Activated CD4-positive, alpha-beta T cell treated with anti-CD3 and anti-CD28 coated beads for 24 hours (primary cell): ENCODE results near the gene DNHD1.

Source experiments
- DNase-seq, 2 donors: peaks; one replicate each; pipeline ENCODE4 v3.0.0-alpha.2; 2020; ENCODE audit warnings: low read depth in 2 of 2

The DNHD1 gene

DNA sequence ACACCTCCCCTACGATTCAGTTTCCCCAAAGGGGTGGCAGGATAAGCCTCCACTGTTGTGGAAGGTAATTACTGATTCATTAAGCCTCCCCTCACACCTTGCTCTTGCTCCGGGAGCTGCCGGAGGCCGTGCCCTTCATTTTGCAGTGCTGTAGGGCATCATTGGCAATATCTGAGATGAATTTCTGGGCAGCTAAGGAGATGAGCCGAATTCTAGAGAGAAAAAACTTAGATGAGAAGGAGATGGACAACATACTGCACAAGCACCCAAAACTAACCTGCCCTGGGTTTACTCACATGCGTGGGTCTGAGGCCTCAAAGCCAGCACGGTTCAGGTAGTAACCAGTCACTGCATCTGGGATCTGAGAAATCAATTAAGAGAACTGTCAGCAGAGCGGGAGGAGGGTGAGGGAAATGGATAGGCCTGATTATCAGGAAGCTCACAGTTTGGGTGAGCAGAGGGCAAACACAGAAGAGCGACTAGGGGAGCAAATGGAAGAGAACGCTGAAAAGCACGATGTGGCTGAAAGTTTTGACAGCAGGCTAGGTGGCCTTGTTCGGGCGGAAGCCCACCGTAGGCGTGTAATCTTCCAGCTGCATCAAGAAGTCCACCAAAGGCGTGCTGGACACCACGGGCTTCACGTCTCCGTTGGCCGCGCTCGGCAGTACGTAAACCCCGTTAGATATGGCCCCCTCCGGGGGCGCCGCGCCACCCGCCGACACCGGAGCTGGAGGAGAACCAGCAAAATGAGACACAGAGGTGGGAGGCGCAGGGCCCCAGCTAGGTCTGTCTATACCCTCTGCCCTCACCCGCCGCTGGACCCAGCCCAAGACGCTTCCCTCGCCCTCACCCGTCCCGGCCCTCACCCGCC lies 114.2 kb downstream of the DNHD1 start:
- DNase-seq = no peak

DNA sequence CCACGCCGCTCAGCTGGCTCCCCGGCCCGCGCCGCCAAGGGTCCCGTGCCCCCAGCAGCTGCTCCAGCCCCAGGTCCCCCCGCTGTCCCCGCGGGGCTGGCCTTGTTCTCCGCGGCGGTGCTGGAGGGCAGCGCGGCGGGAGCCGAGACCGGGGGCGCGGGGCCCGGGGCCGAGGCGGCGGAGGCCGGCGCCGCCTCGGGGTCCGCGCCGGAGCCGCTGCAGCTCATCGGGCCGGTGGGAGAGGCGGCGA lies 114.8 kb downstream of the DNHD1 start:
- DNase-seq = no peak

DNA sequence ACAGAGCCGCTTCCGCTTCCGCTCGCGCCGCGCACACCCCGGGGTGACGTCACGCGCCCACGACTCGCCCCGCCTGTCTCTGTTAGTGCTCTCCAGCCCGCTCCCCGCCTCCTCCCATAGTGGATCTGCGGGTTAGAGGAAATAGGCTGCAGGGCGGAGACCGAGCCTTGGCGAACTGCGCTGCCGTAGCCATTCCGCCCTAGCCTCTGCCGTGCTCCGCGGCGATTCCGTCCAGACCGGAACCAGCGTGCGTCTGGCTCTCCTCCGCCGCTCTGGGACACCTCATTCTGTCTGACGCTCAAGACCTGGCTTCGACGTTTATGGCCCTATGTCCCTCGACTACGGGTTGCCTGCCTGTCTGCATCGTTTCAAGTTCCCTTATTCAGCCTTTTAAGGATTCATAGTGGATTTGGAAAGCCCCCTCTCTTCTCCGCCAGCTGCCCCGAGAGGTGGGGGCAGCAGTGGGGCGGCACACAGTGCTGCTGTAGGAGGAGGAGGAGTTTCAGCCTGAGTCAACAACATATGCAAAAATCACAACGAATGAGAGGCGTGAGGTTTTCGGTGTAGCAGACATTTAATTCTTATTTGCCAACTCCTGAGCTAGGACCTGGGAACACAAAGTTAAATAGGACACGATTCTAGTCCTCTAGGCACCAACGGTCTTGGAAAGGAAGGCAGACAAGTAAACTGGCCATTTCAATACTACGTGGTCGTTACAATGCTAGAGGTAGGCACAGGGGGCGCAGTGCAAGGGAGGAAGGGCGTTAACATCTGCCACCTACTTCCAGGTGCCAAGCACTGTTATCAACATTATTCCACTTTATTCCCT lies 115.3 kb downstream of the DNHD1 start, which contains the start of gene TAF10:
Gene TAF10, minus strand, starts transcription at position 4 of the 829 bp plus-strand sequence. CDS start 27 bp downstream, outside the sequence.
- DNase-seq = peak; percentile 88 to 95

GRCh38 chr11:6613496-6613895 lies 116.4 kb downstream of the DNHD1 start:
- DNase-seq = no peak

DNA sequence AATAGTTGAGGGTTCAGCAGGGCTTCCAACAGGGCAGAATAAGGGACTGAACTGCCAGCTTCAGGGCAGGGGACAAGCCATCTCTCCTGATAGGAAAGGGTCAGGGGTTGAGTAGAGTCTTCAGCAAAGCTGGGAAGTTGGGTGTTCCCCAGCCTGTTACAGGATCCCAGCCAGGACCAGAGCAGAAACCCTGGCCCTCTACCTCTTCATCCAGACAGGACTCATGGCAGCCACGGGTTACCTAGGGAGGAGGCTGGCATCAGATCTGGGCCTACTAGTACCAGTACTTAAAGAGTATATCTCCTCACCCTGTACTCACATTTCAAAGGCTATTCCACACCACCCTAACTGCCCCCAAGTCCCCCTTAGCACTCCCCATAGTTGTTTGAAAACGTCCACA lies 117.4 kb downstream of the DNHD1 start:
- DNase-seq = no peak

DNA sequence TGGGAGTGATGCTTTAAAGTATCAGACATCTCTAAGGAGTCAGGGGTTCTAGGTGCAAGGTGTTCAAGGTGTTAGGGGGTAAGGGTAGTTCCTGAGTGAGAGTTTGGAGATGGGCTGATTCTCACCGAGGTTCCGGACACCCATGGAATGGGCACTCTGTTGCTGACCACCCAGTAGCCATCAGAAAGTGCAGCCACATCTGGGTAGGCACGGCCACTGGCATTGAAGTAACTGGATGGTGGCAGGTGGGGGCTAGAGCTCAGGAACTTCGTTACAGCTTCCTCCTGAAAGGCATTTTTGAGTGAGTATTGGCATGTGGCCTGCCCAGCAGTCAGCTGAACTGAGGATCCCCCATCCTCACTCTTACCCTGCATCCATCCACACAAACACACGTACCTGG lies 118.0 kb downstream of the DNHD1 start:
- no peak for DNase-seq

DNA sequence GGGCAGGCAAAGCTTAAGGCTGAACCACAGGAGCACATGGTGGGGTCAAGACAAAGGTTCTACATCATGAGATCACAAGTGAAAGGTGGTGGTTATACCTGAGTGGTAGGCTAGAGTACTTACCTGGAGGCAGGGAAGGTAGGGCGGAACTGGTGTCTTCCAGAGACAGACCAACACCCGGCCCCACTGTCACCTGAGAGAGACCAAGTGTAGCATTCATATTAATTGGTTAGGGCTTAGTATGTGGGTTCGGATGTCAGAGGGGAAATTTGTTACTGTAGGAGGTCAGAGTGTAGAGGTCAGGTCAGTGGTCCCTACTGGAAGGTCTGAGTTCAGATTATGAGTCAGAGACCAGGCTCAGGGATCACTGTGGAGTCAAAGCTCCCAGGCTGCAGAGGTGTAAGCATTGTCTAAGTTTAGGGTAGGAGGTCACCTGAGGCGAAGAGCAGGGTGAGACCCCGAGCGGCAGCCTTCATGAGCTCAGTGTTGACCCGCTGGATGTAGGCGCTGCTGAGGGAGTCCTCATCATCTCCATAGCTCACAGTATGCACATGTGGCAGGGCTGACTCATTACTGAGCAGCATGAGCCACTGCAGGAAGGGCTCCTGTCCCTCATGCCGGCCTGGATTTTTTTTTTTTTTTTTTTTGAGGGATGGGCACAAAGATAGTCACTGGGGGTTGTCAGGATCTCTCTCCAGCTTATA lies 119.0 kb downstream of the DNHD1 start:
- DNase-seq = no peak

DNA sequence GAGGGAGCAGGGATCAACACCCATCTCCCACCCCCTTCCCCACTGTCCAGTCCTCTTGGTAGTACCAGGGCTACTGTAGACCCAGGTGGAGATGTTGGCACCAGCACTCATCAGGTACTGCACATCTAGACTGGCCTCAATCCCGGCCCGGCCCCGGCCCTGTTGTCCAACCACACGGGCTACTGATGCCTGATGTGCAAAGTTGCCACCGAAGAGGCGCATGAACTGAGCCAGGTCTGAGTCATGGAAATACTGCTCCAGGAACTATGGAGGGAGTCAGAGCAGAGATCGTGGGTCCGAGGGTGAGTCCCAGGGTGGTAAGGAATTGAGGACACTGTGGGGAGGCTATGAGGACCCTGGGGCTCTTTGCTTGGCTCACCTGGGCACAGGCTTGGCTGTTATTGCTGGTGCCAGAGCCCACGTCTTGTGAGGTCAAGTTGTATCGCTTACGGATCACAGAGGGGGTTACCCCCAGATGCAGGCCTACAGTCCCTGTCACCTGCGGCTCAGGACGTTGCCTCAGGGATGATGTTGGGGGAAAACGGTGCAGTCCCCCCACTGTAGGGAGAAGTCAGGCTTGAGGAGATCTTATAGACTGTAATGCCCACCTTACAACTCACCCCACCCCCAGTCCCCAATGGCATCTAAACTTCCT lies 119.6 kb downstream of the DNHD1 start:
- no peak for DNase-seq

DNA sequence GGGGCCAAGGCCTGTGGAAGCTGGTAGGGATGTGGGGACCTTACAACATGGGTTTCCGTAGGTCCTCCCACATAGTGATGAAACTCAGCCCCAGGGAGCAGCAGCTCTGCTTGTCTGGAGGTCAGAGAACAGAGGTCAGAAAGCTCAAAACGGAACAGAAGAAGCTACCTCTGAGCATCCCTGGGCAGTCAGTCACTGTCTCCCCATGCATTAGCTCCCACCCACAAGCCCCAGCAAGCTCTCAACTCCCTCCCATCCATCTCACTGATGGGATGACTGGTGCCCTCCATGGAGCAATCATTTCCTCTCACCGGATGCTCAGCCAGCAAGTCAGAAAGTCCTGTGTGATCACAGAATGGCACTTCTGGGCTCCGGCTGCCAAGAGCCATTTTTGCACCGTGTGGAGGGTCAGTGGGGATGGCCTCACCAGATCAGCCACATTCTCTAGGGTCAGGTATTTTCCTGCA lies 120.3 kb downstream of the DNHD1 start:
- no peak for DNase-seq

- peak in 1 of 2 donors; percentile 50 for DNase-seq
Measured at GRCh38 chr11:6618117-6619003, 121.3 kb downstream of the DNHD1 start.

DNA sequence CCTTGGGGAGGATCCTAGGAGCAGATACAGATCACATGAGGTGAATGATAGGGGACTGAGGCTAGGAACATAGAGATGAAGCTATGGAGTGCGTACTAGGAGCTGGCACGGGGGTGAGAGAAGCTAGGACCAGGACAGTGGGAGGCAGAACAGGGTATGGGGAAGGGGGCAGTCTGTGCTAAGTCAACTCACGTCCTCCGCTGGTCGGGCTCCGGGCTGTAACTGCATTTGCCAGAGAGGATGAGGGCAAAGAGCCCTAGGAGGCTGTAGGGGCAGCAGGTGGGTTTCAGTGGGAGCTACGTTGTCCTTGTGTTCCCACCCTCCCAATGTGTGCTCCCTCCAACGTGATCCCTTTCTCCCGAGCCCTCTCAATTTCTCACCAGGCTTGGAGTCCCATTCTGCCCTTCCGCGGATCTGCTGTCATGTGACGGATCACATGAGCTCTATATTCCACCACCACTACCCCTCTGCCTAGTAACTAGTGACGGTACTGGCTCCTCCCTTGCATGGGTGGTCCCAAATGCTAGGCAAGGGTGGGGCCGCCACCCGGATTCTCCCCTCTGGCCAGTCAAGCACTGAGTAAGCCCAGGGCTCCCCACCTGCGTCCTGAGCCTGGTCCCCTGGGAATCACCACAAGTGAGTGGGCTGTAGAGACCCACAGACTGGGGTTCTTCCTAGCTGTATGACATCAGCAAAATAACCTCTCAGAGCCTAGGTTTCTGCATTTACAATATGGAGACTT lies 122.1 kb downstream of the DNHD1 start, which contains the start of gene TPP1:
Gene TPP1, minus strand, starts transcription at position 419 of the 742 bp plus-strand sequence. Its CDS starts 22 bp downstream, at position 397.
- DNase-seq = peak; percentile 76 to 80

- no peak for DNase-seq
Measured at GRCh38 chr11:6620636-6621035, 123.6 kb downstream of the DNHD1 start.
